HG02973 (cell line): Measurements from ENCODE around the gene RAB23.
"Not testable (repeated sequence)": the region's sequence is repeated elsewhere in the genome, so short reads cannot be mapped to it uniquely, and the experiment has no call there.

Experiments used
- ATAC-seq: cut with Tn5 transposase; IDR thresholded peaks from one replicate; pipeline ENCODE4 v1.9.1; 2021; ENCODE audit warnings: moderate library complexity; ENCODE audit not compliant: unreplicated experiment

The RAB23 gene

GRCh38 chr6:57243526-57243925 lies 21.4 kb upstream of the RAB23 start:
- not testable (repeated sequence) for ATAC-seq

- no peak for ATAC-seq
These were observed 20.4 kb upstream of the RAB23 start for GRCh38 chr6:57242505-57242904.

- no peak for ATAC-seq
These were observed 4.1 kb upstream of the RAB23 start for GRCh38 chr6:57226221-57226620.

- ATAC-seq: no peak
These were observed 2.8 kb upstream of the RAB23 start for GRCh38 chr6:57224769-57225515.

- no peak for ATAC-seq
These were observed 603 bp upstream of the RAB23 start for GRCh38 chr6:57222743-57223077.

- peak; percentile 66 for ATAC-seq
These were observed 744 bp downstream of the RAB23 start for GRCh38 chr6:57221191-57221935.

GRCh38 chr6:57220083-57220703 lies 1.9 kb downstream of the RAB23 start:
- no peak for ATAC-seq

GRCh38 chr6:57217270-57217669 lies 4.8 kb downstream of the RAB23 start:
- ATAC-seq: no peak

GRCh38 chr6:57216235-57217101 lies 5.6 kb downstream of the RAB23 start:
- ATAC-seq: no peak

GRCh38 chr6:57215260-57215659 lies 6.8 kb downstream of the RAB23 start:
- ATAC-seq: no peak

GRCh38 chr6:57210060-57210459 lies 12.0 kb downstream of the RAB23 start:
- no peak for ATAC-seq

- no peak for ATAC-seq
These were observed 13.1 kb downstream of the RAB23 start for GRCh38 chr6:57209030-57209429.

- no peak for ATAC-seq
These were observed 14.2 kb downstream of the RAB23 start for GRCh38 chr6:57207872-57208271.

GRCh38 chr6:57207141-57207540 lies 15.0 kb downstream of the RAB23 start:
- ATAC-seq: no peak

- ATAC-seq: no peak
These were observed 16.4 kb downstream of the RAB23 start for GRCh38 chr6:57205550-57206328.

- ATAC-seq: no peak
These were observed 20.4 kb downstream of the RAB23 start for GRCh38 chr6:57201718-57202117.

- ATAC-seq: no peak
These were observed 23.0 kb downstream of the RAB23 start for GRCh38 chr6:57198926-57199636.

GRCh38 chr6:57195457-57195856 lies 26.6 kb downstream of the RAB23 start:
- ATAC-seq: no peak

GRCh38 chr6:57193177-57193576 lies 28.9 kb downstream of the RAB23 start:
- no peak for ATAC-seq

- no peak for ATAC-seq
These were observed 32.0 kb downstream of the RAB23 start for GRCh38 chr6:57190140-57190539.
